Right lobe of liver (tissue), 6 donors: ENCODE results near the gene RGL1. TPM values are rescaled to one million over a fixed set of nuclear protein-coding genes. Genes with fewer than 3 reads are reported as not detected.

Experiments used
- ATAC-seq, 4 donors: fragments of 200-7000 bp; cut with Tn5 transposase; one replicate each; pipeline ENCODE4 v1.9.1; 2020; ENCODE audit warnings: mild to moderate bottlenecking in 4 of 4, moderate library complexity in 4 of 4
- DNase-seq, 3 donors: peaks; one replicate each; pipeline ENCODE4 v3.0.0-alpha.2; 2020
- H3K27ac ChIP-seq, 3 donors: fragments of 200-600 bp; one replicate each; pipeline ENCODE4 v1.8.0; 2022
- H3K27me3 ChIP-seq, 2 donors: fragments of 200-600 bp; one replicate each; pipeline ENCODE4 v1.8.0; 2022
- H3K36me3 ChIP-seq, 4 donors: fragments of 200-600 bp; sonication (generic) in 1 of 4; one replicate each; pipeline versions ENCODE4 v1.5.1 to v1.8.0; 2017 to 2022; ENCODE audit warnings: control low read depth in 1 of 4
- H3K4me1 ChIP-seq, 4 donors: fragments of 200-600 bp; sonication (generic) in 1 of 4; one replicate each; pipeline versions ENCODE4 v1.5.1 to v1.8.0; 2017 to 2022; ENCODE audit warnings: control low read depth in 1 of 4
- H3K4me3 ChIP-seq, 3 donors: fragments of 200-600 bp; one replicate each; pipeline ENCODE4 v1.8.0; 2022
- H3K9me3 ChIP-seq, 4 donors: fragments of 200-600 bp; sonication (generic) in 1 of 4; one replicate each; pipeline versions ENCODE4 v1.5.1 to v1.8.0; 2017 to 2022; ENCODE audit warnings: control low read depth in 1 of 4
- POLR2A ChIP-seq: fragments of 450-650 bp; IDR thresholded peaks from one replicate; pipeline ENCODE4 v1.6.1; 2017; ENCODE audit warnings: antibody characterized with exemption, mild to moderate bottlenecking
- WGBS: methylation state at CpG from one replicate; pipeline ENCODE4 v1.1.6; 2018; ENCODE audit warnings: low coverage, low lambda C conversion rate; ENCODE audit not compliant: insufficient coverage; ENCODE audit errors: missing lambda C conversion rate; 5-methylcytosine and 5-hydroxymethylcytosine counted together
- intact Hi-C, 2 donors: fragments of 100-400 bp; cut with DNase I; formaldehyde crosslinking; loops; one replicate each; pipeline versions ENCODE4 v1.11.2 to v1.14.1; 2022
- total RNA-seq, 6 experiments: library from RNA; depleted of rRNA in 2 of 6; stranded (reverse); fragments of >200 nt in 2 of 6; fragmentation: NEBNext Ultra II Directional in 3 of 6; extraction: Animal tissue kit (Norgen Biotek cat#: 25700) in 3 of 6; gene quantifications; one replicate each; pipeline versions ENCODE4 v1.1.0 to v1.2.4, GENCODE V29; 2016 to 2023
- TF ChIP-seq, protein P1 (sequence below), 4 donors: fragments of 200-600 bp in 3 of 4; fragments of 450-650 bp in 1 of 4; IDR thresholded peaks; one replicate each; pipeline versions ENCODE4 v1.5.1 to v1.8.0; 2016 to 2022; ENCODE audit warnings: antibody characterized with exemption in 4 of 4, mild to moderate bottlenecking in 2 of 4
- donor health status: DM: no; HTN: yes; CAD: no.
- donor health status: DM: no; HTN: no; CAD: no.
- donor health status: DM: no; HTN: no; CAD: no.
- donor health status: DM: no; HTN: yes; CAD: no.
- donor health status: DM: no; HTN: yes; CAD: no.

RGL1 gene
- total RNA-seq, 6 experiments from 2014 or later: 5.5 to 13.1 (median 6.9) TPM

DNA sequence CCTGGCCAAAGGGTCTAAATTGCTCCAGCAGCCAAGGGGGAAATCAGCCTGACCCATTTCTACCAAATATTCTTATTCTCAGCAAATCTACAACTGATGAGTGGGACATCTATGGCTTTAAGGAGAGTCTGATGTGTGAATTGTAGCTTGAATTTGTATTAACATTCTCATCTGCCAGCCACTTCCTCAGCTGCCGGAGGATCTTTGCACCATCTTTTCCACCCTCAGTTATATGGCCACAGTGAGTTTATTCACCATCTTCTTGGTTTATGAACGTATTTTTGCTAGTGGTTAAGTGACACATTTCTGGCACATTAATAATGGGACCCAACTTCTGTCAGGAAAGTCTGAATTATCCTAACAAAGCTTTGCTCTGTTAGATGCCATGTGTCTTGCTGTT is 163.0 kb downstream of the RGL1 start:
- 10% methylated on average over 1 of the region's 2 CpGs for WGBS
- DNase-seq (no peak), ATAC-seq (no peak)
- Histone ChIP-seq H3K9me3 (no peaks in the 10 kb centered on the region), H3K4me3 (no peak overlapping the region), H3K27me3 (no peaks in the 10 kb centered on the region), H3K4me1 (no peaks in the 10 kb centered on the region), H3K36me3 (no peaks in the 10 kb centered on the region), H3K27ac (no peak overlapping the region)
- intact Hi-C loops: no loop called here
- TF ChIP-seq, protein P1, sequence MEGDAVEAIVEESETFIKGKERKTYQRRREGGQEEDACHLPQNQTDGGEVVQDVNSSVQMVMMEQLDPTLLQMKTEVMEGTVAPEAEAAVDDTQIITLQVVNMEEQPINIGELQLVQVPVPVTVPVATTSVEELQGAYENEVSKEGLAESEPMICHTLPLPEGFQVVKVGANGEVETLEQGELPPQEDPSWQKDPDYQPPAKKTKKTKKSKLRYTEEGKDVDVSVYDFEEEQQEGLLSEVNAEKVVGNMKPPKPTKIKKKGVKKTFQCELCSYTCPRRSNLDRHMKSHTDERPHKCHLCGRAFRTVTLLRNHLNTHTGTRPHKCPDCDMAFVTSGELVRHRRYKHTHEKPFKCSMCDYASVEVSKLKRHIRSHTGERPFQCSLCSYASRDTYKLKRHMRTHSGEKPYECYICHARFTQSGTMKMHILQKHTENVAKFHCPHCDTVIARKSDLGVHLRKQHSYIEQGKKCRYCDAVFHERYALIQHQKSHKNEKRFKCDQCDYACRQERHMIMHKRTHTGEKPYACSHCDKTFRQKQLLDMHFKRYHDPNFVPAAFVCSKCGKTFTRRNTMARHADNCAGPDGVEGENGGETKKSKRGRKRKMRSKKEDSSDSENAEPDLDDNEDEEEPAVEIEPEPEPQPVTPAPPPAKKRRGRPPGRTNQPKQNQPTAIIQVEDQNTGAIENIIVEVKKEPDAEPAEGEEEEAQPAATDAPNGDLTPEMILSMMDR (IDR thresholded peaks at IDR 0.05): no peak
- no peak for TF ChIP-seq POLR2A

DNA sequence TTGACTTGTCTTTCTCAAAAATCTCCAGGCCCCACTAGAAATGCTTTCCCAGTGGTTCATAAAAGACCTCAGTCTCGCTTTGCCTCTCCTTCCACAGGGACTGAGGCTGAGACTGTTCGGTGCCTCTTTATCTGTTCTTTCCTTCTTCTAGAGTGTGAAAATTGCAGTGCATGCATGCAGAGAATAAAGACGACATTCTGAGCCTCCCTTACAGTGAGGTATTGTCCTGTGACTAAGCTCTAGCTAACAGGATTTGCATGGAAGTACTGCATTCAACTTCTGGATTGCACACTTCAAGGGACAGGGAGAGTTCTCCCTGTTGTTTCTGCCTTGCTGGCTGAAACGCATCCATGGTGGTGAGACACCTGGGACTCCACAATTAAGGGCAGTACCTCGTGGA is 163.5 kb downstream of the RGL1 start:
- H3K9me3 ChIP-seq: no peaks in the 10 kb centered on the region
- TF ChIP-seq POLR2A: no peak
- TF ChIP-seq, protein P1 (IDR thresholded peaks at IDR 0.05): no peak
- no peaks in the 10 kb centered on the region for H3K36me3 ChIP-seq
- DNase-seq (no peak), ATAC-seq (no peak)
- 77% methylated on average over 5 of the region's 5 CpGs for WGBS
- H3K4me1 ChIP-seq: no peaks in the 10 kb centered on the region
- intact Hi-C loops: no loop called here
- no peak overlapping the region for H3K4me3 ChIP-seq
- no peaks in the 10 kb centered on the region for H3K27me3 ChIP-seq
- H3K27ac ChIP-seq: no peak overlapping the region

DNA sequence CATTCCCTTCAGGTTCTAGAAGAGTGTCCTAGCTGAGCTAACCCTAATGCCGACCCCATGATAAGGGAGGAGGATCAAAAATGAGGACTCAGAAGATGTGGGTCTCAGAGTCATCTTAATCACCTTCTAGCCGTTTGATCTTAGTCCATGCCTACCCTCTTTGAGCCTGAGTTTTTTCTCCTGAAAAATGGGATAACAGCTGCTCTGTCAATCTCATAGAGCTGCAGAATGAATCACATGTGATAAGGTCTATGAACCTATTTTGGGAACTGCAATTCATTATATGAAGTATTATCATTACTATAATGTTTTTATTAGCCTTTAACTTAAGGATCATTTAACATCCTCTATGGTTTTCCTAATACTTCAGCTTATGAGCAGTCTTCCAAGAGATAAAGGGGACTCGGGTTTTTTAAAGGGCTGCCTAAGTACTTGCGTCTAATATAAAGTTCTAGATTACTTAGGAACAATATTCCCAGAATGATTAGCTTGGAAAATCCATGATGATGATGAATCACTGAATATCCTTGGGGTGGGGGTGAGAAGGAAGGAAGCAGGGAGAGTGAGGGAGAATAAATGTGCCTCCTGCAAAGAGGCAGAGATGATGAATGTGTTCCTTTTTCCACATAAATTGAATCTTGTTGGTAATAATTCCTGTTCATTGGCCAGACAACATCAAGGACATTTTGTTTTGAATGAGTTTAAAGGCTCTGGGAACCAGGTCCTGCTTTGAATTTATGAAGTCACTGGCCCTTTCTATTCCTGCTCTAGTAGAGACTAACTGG is 165.8 kb downstream of the RGL1 start:
- DNase-seq: no peak
- intact Hi-C loops: no loop called here
- TF ChIP-seq POLR2A: no peak
- TF ChIP-seq, protein P1 (IDR thresholded peaks at IDR 0.05): no peak
- Histone ChIP-seq H3K4me1 (no peaks in the 10 kb centered on the region), H3K36me3 (no peaks in the 10 kb centered on the region), H3K9me3 (no peaks in the 10 kb centered on the region), H3K4me3 (no peak overlapping the region), H3K27me3 (no peaks in the 10 kb centered on the region), H3K27ac (no peak overlapping the region)
- ATAC-seq: no peak
- 37% methylated on average over 4 of the region's 4 CpGs for WGBS

GRCh38 chr1:183975651-183976050 is 170.7 kb downstream of the RGL1 start:
- 62% methylated on average over 3 of the region's 3 CpGs for WGBS
- H3K4me3 ChIP-seq: no peak overlapping the region
- no peak overlapping the region for H3K27ac ChIP-seq
- H3K4me1 ChIP-seq: no peaks in the 10 kb centered on the region
- H3K9me3 ChIP-seq: no peaks in the 10 kb centered on the region
- intact Hi-C loops: no loop called here
- ATAC-seq (no peak), DNase-seq (no peak)
- no peaks in the 10 kb centered on the region for H3K36me3 ChIP-seq
- TF ChIP-seq POLR2A: no peak
- TF ChIP-seq, protein P1 (IDR thresholded peaks at IDR 0.05): no peak
- H3K27me3 ChIP-seq: no peaks in the 10 kb centered on the region
